Activated CD8-positive, alpha-beta memory T cell treated with anti-CD3 and anti-CD28 coated beads for 4 hours (primary cell): Measurements from ENCODE around the gene MLEC.

Source experiments
- DNase-seq, 2 donors: peaks; one replicate each; pipeline ENCODE4 v3.0.0-alpha.2; 2020; ENCODE audit warnings: low read depth in 2 of 2

The MLEC gene

GRCh38 chr12:120692524-120693033 lies 5.6 kb downstream of the MLEC start:
- no peak for DNase-seq

GRCh38 chr12:120693848-120694247 lies 6.9 kb downstream of the MLEC start:
- DNase-seq: no peak

DNA sequence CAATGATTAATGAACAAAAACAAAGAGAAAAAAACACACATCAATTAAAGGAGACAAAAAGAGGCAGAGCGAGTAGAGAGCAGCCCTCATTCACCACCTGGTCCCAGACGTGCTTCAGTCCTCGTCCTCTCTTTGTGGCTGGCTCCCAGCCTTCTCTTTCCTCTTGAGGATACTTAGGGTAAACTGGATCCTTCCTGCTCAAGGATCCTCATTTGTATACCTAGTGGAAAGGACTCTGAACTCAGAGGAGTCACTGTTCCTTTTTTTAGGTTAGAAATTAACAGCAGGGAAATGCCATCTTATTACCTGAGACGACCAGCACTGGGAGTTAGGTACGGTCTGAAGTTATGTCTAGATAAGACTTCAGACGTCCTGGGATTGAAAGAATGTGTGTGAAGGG lies 9.7 kb downstream of the MLEC start:
- DNase-seq: no peak

DNA sequence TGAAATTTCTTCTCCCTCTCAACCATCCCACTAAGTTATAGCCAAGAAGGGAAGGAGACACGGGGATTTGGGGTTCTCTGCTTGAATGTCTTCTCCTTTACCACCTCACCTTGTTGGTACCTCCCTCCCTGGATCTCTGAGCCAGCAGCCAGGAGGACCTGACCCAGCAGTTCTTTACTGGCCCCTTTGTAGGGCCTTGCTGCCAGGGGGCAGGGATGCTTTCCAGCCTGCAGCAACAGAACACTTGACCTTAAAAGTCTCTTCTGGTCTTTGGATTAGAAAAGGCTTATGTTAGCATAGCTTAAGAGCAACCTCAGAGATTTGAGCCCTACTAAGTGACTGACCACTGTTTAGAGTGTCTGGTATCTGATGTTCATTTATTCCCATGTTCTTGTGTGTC lies 10.4 kb downstream of the MLEC start:
- no peak for DNase-seq

- no peak for DNase-seq
These were observed 11.7 kb downstream of the MLEC start for GRCh38 chr12:120698665-120699064.

GRCh38 chr12:120699553-120699952 lies 12.6 kb downstream of the MLEC start:
- DNase-seq: no peak

- DNase-seq: no peak
These were observed 13.9 kb downstream of the MLEC start for GRCh38 chr12:120700886-120701285.

GRCh38 chr12:120702637-120703036 lies 15.7 kb downstream of the MLEC start:
- no peak for DNase-seq

DNA sequence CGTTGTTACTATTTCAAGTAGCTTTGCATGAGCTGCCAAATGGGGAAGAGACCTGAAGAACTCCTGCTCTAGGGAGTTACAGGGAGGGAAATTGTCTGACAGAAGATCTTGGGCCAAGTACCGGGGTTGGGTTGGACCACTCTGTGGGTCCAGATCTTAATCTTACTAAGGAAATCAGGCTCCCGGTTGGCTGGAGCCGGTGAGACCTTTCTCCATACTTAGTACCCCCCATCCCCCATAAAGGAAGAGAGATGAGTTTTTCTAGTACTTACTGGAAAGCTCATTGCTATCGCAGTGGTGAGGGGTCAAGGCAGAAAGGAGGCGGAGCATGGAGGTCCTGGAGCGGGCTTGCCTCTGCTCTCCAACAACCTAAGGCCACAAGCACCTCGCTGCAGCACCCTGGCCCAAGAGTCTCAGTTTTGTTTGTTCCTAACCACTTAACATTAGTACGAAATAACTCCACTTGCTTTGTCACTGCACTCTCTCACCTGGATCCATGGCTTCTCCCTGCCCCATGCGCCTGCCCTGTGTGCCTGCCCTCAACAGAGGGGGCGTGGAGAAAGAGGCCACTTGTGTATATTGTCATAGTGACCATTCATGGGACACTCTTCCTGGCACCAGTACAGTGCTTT lies 16.5 kb downstream of the MLEC start:
- DNase-seq: no peak

DNA sequence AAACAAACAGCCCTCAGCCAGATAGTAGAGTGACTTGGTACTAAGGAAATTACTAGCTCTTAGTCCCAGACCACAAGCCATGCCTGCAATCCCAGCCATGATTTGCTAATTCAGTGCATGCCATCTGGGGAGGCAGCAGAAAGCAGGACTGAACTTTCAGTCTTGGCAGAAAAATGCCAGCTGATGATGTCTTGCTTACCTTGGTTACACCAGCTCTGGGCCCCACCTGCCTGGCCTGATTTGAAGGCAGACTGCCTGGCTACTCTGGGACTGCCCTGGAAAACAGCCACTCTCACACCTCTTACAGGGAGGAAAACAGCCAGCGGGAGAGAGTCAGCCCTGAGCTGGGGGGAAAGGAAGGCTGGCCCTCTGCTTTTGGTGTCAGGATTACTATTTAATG lies 18.7 kb downstream of the MLEC start:
- DNase-seq: no peak

DNA sequence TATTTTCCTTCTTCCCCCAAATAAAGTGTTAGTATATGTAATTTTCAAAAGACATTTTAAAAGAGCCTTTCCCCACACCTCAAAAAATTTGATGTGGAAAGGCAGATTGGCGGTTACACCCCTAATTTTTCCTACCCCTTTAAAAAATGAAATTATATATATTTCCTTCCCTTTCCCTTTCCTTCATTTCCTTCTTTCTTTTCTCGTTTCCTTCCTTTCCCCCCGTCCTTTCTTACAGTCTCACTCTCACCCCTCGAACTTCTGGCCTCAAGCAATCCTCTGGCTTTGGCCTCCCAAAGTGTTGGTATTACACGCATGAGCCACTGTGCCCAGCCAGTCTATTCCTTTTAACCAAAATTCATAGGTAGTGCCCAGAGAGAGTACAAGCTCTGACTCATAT lies 19.1 kb downstream of the MLEC start:
- DNase-seq: no peak

DNA sequence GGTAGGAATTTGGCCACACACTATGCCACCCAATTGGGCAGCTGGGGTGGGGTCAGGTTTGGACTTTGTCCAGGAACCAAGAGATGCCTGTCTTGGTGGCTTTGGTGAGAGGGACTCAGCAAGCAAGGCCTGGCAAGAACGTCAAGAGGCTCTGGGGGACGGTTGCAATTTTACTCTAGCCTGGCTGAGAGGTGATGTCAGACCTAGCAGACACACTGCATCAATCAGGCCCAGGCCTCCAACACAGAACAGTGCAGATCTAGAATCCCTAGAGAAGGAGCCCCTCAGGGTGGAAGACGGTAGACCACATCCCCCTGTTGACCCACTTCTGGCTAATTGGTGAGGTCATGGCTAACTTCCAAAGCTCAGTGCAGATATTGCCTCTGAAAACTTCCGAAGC lies 21.7 kb downstream of the MLEC start:
- DNase-seq: no peak

DNA sequence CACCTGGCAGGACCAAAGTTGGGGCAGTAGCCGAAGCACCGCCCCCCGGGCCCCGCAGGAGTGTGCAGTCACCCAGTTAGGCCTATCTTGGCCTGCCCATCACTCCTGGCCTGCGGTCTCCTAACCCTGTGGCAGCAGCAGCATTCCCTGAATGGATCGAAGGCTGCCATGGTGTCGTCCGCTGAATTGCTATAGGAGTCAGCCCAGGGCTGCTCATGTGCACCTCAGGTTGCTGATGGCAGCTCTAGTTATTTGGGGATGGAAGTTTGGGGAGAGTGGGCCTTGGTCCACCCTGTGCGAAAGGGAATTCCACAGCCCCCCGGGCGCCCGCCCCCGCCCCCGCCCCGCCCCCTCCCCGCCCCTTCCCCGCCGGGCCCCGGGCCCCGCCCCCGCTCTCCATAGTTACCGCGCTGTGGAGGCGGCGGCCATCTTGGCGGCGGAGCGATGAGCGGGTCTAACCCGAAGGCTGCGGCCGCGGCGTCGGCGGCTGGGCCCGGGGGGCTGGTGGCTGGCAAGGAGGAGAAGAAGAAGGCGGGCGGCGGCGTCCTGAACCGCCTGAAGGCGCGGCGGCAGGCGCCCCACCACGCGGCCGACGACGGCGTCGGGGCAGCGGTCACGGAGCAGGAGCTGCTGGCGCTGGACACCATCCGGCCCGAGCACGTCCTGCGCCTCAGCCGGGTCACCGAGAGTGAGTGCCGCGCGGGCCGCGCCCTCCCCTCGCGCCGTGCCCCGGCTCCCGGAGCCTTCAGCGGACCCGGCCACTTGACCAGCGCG lies 23.3 kb downstream of the MLEC start, which contains the start of gene UNC119B:
Gene UNC119B, plus strand, starts transcription at position 428 of the 774 bp plus-strand sequence. Its CDS starts 17 bp downstream, at position 445.
- DNase-seq: peak; percentile 58 to 62

- DNase-seq: no peak
These were observed 23.9 kb downstream of the MLEC start for GRCh38 chr12:120710805-120711296.

DNA sequence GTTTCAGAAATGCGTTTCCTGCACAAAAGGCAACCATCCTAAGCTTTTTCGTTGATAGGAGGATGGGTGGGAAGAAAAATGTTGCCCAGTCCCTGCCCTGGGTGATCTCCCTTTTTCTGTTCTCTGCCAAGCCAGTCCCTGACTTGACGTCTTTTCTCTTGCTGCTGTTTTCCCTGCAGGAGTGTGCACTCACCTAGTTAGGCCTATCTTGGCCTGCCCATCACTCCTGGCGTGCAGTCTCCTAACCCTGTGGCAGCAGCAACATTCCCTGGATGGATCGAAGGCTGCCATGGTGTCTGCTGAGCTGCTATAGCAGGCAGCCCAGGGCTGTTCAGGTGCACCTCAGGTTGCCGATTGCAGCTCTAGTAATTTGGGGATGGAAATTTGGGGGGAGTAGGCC lies 24.5 kb downstream of the MLEC start:
- DNase-seq: no peak

DNA sequence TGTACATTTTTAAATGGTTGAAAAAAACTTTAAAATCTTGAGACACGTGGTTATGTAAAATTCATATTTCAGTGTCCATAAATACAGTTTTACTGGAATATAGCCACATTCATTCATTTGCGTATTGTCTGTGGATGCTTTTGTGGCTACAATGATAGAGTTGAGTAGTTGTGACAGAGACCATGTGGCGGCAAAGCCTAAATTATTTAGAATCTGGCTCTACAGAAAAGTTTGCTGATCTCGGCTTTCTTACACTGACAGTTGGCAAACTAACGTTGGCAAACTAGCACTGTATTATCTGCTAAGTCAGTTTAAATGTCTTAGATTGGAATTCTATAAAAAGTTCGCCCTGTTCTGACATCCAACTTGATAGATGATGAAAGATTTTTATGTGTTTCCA lies 25.7 kb downstream of the MLEC start:
- no peak for DNase-seq

DNA sequence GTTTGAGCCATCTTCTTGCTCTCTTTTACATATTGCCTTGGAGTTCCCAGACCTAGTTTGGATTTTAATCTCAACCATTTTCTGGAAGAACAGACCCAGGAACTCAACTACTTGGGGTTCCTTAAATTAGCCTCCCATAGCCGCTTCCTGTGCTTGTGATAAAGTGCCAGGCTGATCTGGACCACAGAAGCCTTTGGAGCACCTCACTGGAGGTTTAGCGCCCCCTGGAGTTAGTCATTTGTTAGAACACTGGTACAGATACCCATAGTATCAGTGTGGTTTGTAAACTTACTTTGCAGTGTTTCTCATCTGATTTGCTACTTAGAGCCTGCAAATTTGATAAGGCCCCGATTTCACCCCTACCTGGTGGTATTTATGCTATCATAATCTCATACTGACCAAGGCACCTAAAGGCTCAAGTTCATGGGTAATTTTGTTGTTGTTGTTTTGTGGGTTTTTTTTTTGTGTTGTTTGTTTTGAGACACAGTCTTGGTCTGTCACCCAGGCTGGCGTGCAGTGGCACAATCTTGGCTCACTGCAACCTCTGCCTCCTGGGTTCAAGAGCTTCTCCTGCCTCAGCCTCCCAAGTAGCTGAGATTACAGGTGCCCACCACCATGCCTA lies 27.0 kb downstream of the MLEC start:
- DNase-seq: peak; percentile 41 to 61

DNA sequence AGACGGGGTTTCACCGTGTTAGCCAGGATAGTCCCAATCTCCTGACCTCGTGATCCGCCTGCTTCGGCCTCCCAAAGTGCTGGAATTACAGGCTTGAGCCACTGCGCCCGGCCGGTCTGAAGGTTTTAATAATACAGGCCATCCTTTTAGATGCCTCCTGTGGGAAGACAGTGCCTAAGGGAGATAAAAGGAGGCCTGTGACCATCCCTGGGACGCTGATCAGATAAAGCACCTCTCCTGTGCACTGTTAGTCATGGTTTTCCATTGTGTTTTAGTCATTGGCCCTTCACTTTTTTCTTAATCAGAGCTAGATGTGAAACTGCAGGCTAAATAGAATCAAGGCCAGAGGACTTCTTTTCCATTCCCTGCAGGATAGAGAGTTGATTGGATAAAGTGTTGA lies 31.1 kb downstream of the MLEC start:
- no peak for DNase-seq

GRCh38 chr12:120719072-120719471 lies 32.1 kb downstream of the MLEC start:
- DNase-seq: no peak

DNA sequence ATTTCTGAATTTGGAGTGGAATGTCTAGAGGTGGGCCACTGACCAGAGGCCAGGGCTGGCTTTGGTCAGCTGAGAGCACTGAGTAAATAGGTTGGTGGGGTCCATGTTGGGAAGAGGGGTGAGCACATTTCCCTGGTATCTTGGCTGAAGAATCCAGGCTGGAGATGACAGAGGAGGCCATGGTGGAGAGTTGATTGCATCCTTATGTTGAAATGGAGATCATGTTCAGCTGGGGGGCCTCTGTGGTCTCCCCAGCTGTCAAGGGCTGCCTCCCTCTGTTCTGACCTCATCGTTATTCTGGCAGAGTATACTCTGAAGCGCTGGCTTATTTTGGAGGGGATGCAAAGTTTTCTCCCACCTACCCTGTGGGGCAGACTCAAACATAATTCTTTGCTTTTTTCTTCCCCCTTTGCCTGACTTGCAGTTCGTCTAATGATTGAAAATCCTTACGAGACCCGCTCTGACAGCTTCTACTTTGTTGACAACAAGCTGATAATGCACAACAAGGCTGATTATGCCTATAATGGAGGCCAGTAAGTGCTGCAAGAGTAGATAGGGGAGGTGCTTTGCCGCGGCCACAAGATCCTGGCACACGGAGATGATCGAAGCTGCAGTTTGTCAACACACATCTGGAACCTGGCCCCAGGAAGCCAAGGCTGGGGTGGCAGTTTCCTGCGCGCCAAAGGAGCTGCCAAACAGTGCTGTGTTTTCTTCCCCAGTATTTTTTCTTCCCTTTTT lies 32.7 kb downstream of the MLEC start:
- DNase-seq: no peak

DNA sequence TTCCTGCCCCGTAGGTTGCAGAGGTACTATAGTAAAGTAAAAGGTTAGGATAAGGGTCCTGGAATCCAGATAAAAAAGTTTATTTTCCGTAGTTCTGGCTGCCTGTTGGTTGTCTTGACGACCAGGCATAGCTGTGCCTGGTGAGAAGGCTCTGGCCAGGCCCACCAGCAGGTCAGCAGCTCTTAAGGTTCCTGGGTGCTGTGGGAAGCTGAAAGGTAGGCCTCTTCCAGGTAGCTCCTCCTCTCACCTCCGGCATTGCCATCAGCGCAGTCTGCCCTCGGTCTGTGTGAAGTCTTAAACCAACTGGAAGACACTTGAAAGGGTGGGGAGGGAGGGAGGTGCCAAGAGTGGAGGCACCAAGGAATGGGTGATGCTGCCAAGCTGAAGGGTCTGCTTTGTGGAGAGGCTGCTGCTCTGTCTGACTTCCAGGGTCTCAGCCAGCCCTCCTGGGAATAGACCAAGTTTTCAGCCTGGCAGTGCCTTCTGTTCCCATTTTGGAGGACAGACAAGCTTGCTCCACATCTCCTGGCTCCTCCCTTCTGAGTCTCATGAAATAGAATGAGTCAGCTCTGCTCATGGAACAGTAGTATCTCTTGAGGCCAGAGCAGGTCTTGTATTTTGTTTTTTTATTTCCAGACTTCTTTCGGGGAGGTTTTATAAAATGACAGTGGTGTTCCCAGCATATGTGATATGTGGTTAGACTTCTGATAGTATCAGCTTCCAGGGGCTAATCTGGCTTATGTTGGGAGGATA lies 33.5 kb downstream of the MLEC start:
- DNase-seq: no peak
